ENCODE measurements around the gene SPACA7. TPM values are rescaled to one million over a fixed set of nuclear protein-coding genes. Genes with fewer than 3 reads are reported as not detected.

Gene SPACA7
- total and polyA plus RNA-seq, 9 of the 15 experiments (the other 6 are each of a cell fraction or from before 2014, with no cell fraction given), result not detected

GRCh38 chr13:112416647-112417046 is 40.5 kb downstream of the SPACA7 start (continued):
- TF ChIP-seq MEF2D (tag; conservative IDR thresholded peaks at IDR 0.05; ENCODE audit: low read depth) (no peak), MAFF (IDR thresholded peaks at IDR 0.05; ENCODE audit: low read length) (no peak), BHLHE40 (IDR thresholded peaks at IDR 0.05; ENCODE audit: low read length) (no peak), CAMTA2 (CRISPR knock-in tag; conservative IDR thresholded peaks at IDR 0.05) (no peak), ZNF436 (CRISPR knock-in tag; IDR thresholded peaks at IDR 0.05) (no peak)

GRCh38 chr13:112417079-112417478 is 40.9 kb downstream of the SPACA7 start:
- intact Hi-C loops (cut with micrococcal nuclease), result no loop called here
- no peaks in the 10 kb centered on the region for H3K9me3 ChIP-seq (replicated peaks; ENCODE audit: control insufficient read depth, insufficient read depth, low read depth, low read length)
- no peaks in the 10 kb centered on the region for H3K27me3 ChIP-seq (ENCODE audit: control insufficient read depth in 2 of 2, insufficient read depth in 2 of 2, low read length in 2 of 2)
- POLR2A ChIA-PET, result no interaction called here
- ATAC-seq (no peak), DNase-seq (ENCODE audit: extremely low read depth in 1 of 4, low spot score in 3 of 4) (no peak), FAIRE-seq (no peak)
- no peak overlapping the region for H3K4me2 ChIP-seq (ENCODE audit: insufficient read depth, low read length)
- H3K36me3 ChIP-seq (ENCODE audit: control insufficient read depth, insufficient read depth, low read length), result no peaks in the 10 kb centered on the region
- BruUV-seq (replicated peaks), result no TSS peak
- no peak overlapping the region for H3K9ac ChIP-seq (ENCODE audit: insufficient read depth in 1 of 2, low read depth in 2 of 2, low read length in 2 of 2)
- H2AFZ ChIP-seq (ENCODE audit: low read depth, low read length), result no peak overlapping the region
- H3K9me1 ChIP-seq (ENCODE audit: control insufficient read depth, insufficient read depth, low read length), result no peaks in the 10 kb centered on the region
- H3K4me1 ChIP-seq (replicated peaks in 1 of 2; ENCODE audit: control insufficient read depth in 2 of 2, insufficient read depth in 2 of 2, low read length in 2 of 2), result no peaks in the 10 kb centered on the region
- TF ChIP-seq SRSF3 (IDR thresholded peaks at IDR 0.05; ENCODE audit: insufficient read depth, low read length) (no peak), TRIM28 (IDR thresholded peaks at IDR 0.05) (peak; percentile 25; the same call in 1 of the 2 replicates)
- in situ Hi-C loops (cut with MboI), result no loop called here
- no peaks in the 10 kb centered on the region for H4K20me1 ChIP-seq (replicated peaks; ENCODE audit: control insufficient read depth, insufficient read depth, low read length)
- H3K4me3 ChIP-seq, result no peak overlapping the region
- no peaks in the 10 kb centered on the region for H3K79me2 ChIP-seq (ENCODE audit: control insufficient read depth, insufficient read depth, low read length)
- CTCF ChIA-PET (ENCODE audit: low intra/inter-chr PET ratio), result no interaction called here
- no peak overlapping the region for H3K27ac ChIP-seq (ENCODE audit: extremely low read depth, low read depth, low read length)

- Histone ChIP-seq H3K4me3 (no peak overlapping the region), H3K36me3 (ENCODE audit: control insufficient read depth, insufficient read depth, low read length) (no peaks in the 10 kb centered on the region), H3K9me1 (ENCODE audit: control insufficient read depth, insufficient read depth, low read length) (no peaks in the 10 kb centered on the region), H3K4me1 (replicated peaks in 1 of 2; ENCODE audit: control insufficient read depth in 2 of 2, insufficient read depth in 2 of 2, low read length in 2 of 2) (no peaks in the 10 kb centered on the region), H3K9ac (ENCODE audit: insufficient read depth in 1 of 2, low read depth in 2 of 2, low read length in 2 of 2) (no peak overlapping the region), H2AFZ (ENCODE audit: low read depth, low read length) (no peak overlapping the region), H3K4me2 (ENCODE audit: insufficient read depth, low read length) (no peak overlapping the region), H3K79me2 (ENCODE audit: control insufficient read depth, insufficient read depth, low read length) (no peaks in the 10 kb centered on the region), H3K27me3 (ENCODE audit: control insufficient read depth in 2 of 2, insufficient read depth in 2 of 2, low read length in 2 of 2) (no peaks in the 10 kb centered on the region), H3K27ac (ENCODE audit: extremely low read depth, low read depth, low read length) (no peak overlapping the region), H4K20me1 (replicated peaks; ENCODE audit: control insufficient read depth, insufficient read depth, low read length) (no peaks in the 10 kb centered on the region), H3K9me3 (replicated peaks; ENCODE audit: control insufficient read depth, insufficient read depth, low read depth, low read length) (no peaks in the 10 kb centered on the region)
- BruUV-seq (replicated peaks), result no TSS peak
- DNase-seq (ENCODE audit: extremely low read depth in 1 of 4, low spot score in 3 of 4) (no peak), ATAC-seq (no peak), FAIRE-seq (no peak)
- CTCF ChIA-PET (ENCODE audit: low intra/inter-chr PET ratio), result no interaction called here
- in situ Hi-C loops (cut with MboI), result no loop called here
- intact Hi-C loops (cut with micrococcal nuclease), result no loop called here
- POLR2A ChIA-PET, result no interaction called here
- WGBS (ENCODE audit: insufficient coverage, low coverage, missing lambda C conversion rate), result 1% methylated on average over 14 of the region's 14 CpGs
- TF ChIP-seq ZNF263 (CRISPR knock-in tag; IDR thresholded peaks at IDR 0.05; ENCODE audit: borderline replicate concordance), result no peak
- TF ChIP-seq ZNF583 (CRISPR knock-in tag; IDR thresholded peaks at IDR 0.05), result no peak
- no peak for TF ChIP-seq ZNF41 (CRISPR knock-in tag; conservative IDR thresholded peaks at IDR 0.05)
- TF ChIP-seq PHF20 (IDR thresholded peaks at IDR 0.05; ENCODE audit: partially characterized antibody), result no peak
- no peak for TF ChIP-seq NR2C1 (IDR thresholded peaks at IDR 0.05)
- TF ChIP-seq NR2C1 (tag; IDR thresholded peaks at IDR 0.05), result no peak
- TF ChIP-seq GTF2E2 (tag; IDR thresholded peaks at IDR 0.05), result no peak
- no peak for TF ChIP-seq RBM25 (IDR thresholded peaks at IDR 0.05; ENCODE audit: low read depth, low read length, severe bottlenecking)
- TF ChIP-seq ETS2 (tag; IDR thresholded peaks at IDR 0.05; ENCODE audit: borderline replicate concordance, poor library complexity, severe bottlenecking), result no peak
- no peak for TF ChIP-seq SAP30 (IDR thresholded peaks at IDR 0.05; ENCODE audit: borderline replicate concordance, insufficient read depth, low read depth, low read length, poor library complexity, severe bottlenecking)
- no peak for TF ChIP-seq ETV1 (tag; conservative IDR thresholded peaks at IDR 0.05; ENCODE audit: low read depth)
- TF ChIP-seq MIER1 (IDR thresholded peaks at IDR 0.05; ENCODE audit: low read depth), result no peak
Observed at GRCh38 chr13:112424098-112424497, 47.9 kb downstream of the SPACA7 start.

Data from K562 (cell line).